Measurements from ENCODE around the gene SCRN1.

- TF ChIP-seq CTCF (IDR thresholded peaks at IDR 0.05; ENCODE audit: insufficient read depth, low read length) (no peak), REST (IDR thresholded peaks at IDR 0.05; ENCODE audit: insufficient replicate concordance, low read depth) (no peak), POLR2AphosphoS5 (IDR thresholded peaks at IDR 0.05; ENCODE audit: low read depth) (no peak)
These were observed 20.4 kb upstream of the SCRN1 start for GRCh38 chr7:30010021-30010420.
